Neural progenitor cell (in vitro differentiated cells): Measurements from ENCODE around the gene TEX26. TPM values are rescaled to one million over a fixed set of nuclear protein-coding genes. Genes with fewer than 3 reads are reported as not detected.
A peak's percentile ranks its signal among the peaks of the same experiment; 100 is the strongest.

Experiments used
- DNase-seq: peaks from one replicate; pipeline ENCODE4 v3.0.0-alpha.2; 2016; ENCODE audit warnings: low spot score
- H2AFZ ChIP-seq: fragments of 200-600 bp; sonication (generic); replicated peaks from 2 replicates; pipeline ENCODE4 v1.6.1; 2016; ENCODE audit warnings: antibody characterized with exemption
- H3F3A ChIP-seq: fragments of 200-600 bp; sonication (generic); 2 replicates; pipeline ENCODE4 v1.6.1; 2016; ENCODE audit warnings: antibody characterized with exemption, low read depth
- H3K27ac ChIP-seq: fragments of 200-600 bp; sonication (generic); 2 replicates; pipeline ENCODE4 v1.5.1; 2016; ENCODE audit warnings: mild to moderate bottlenecking
- H3K27me3 ChIP-seq: fragments of 200-600 bp; sonication (generic); 2 replicates; pipeline ENCODE4 v1.6.1; 2016; ENCODE audit warnings: mild to moderate bottlenecking, moderate library complexity
- H3K36me3 ChIP-seq: fragments of 200-600 bp; sonication (generic); 2 replicates; pipeline ENCODE4 v1.5.1; 2016
- H3K4me1 ChIP-seq: fragments of 200-600 bp; sonication (generic); 2 replicates; pipeline ENCODE4 v1.6.1; 2016; ENCODE audit warnings: mixed run types
- H3K4me2 ChIP-seq: fragments of 200-600 bp; sonication (generic); 2 replicates; pipeline ENCODE4 v1.6.1; 2016
- H3K4me3 ChIP-seq: fragments of 200-600 bp; sonication (generic); 2 replicates; pipeline ENCODE4 v1.5.1; 2016
- H3K79me2 ChIP-seq: fragments of 200-600 bp; sonication (generic); 2 replicates; pipeline ENCODE4 v1.6.1; 2016; ENCODE audit warnings: low read depth
- H3K9ac ChIP-seq: fragments of 200-600 bp; sonication (generic); 2 replicates; pipeline ENCODE4 v1.6.1; 2016
- H3K9me3 ChIP-seq: fragments of 200-600 bp; sonication (generic); 2 replicates; pipeline ENCODE4 v1.5.1; 2016; ENCODE audit warnings: low read depth
- H4K20me1 ChIP-seq: fragments of 200-600 bp; sonication (generic); 2 replicates; pipeline ENCODE4 v1.6.1; 2016; ENCODE audit warnings: low read depth
- H3K27ac Mint-ChIP-seq: 3 replicates; pipeline ENCODE4 v1.8.0; 2021; ENCODE audit warnings: mixed read lengths
- H3K27me3 Mint-ChIP-seq: 2 replicates; pipeline ENCODE4 v1.8.0; 2022; ENCODE audit warnings: low read depth, mild to moderate bottlenecking, inconsistent platforms, moderate library complexity, mixed read lengths; ENCODE audit not compliant: insufficient read depth
- H3K36me3 Mint-ChIP-seq: 3 replicates; pipeline ENCODE4 v1.8.0; 2021; ENCODE audit warnings: mixed read lengths
- H3K4me1 Mint-ChIP-seq: 3 replicates; pipeline ENCODE4 v1.8.0; 2021; ENCODE audit warnings: mixed read lengths
- H3K4me3 Mint-ChIP-seq: 3 replicates; pipeline ENCODE4 v1.8.0; 2021; ENCODE audit warnings: mild to moderate bottlenecking, moderate library complexity, mixed read lengths
- H3K9me3 Mint-ChIP-seq: 3 replicates; pipeline ENCODE4 v1.8.0; 2020; ENCODE audit warnings: mixed read lengths
- EZH2 ChIP-seq: fragments of 200-600 bp; sonication (generic); IDR thresholded peaks from 2 replicates; pipeline ENCODE4 v1.6.1; 2017; ENCODE audit warnings: antibody characterized with exemption, mild to moderate bottlenecking, moderate library complexity
- EZH2phosphoT487 ChIP-seq: fragments of 200-600 bp; sonication (generic); IDR thresholded peaks from 2 replicates; pipeline ENCODE4 v1.6.1; 2017; ENCODE audit warnings: antibody characterized with exemption
- total RNA-seq: library from RNA; depleted of rRNA; stranded (reverse); fragments of >200 nt; gene quantifications from 2 replicates; pipeline ENCODE4 v1.2.3, GENCODE V29; 2015; ENCODE audit warnings: low replicate concordance
- TF ChIP-seq, protein P1 (sequence below): fragments of 200-600 bp; sonication (generic); IDR thresholded peaks from 2 replicates; pipeline ENCODE4 v1.5.1; 2017; ENCODE audit warnings: antibody characterized with exemption, mild to moderate bottlenecking

TEX26 gene
- total RNA-seq, 1 donor from 2014 or later, result not detected

DNA sequence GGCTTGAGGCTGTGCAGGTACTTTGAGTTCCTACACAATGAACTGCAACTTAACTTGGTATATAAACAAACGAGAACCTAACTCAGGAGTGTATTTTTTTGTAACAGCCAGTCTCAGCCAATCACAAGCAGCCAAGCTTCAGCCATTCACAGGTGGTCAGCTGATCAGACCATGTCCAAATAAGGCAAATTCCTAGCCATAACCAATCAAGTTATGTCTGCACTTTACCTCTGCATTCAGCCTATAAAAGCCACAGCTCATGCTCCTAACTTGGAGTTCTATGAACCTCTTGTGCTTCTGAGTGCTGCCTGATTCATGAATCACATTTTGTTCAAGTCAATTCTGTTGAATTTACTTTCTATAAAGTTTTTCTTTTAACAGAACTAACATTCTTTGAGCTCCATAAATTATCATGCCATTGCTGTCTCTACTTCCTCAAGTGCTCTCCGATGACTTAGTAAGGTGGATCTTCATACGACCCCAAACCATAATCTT lies 43.2 kb upstream of the TEX26 start:
- H3K4me3 ChIP-seq, result no peak overlapping the region
- no peaks in the 10 kb centered on the region for H3K27me3 ChIP-seq
- H4K20me1 ChIP-seq, result no peaks in the 10 kb centered on the region
- Mint-ChIP-seq H3K9me3 (peaks cover 7% of the 10 kb centered on the region), H3K4me3 (no peak overlapping the region), H3K27me3 (peaks cover 2% of the 10 kb centered on the region), H3K27ac (no peak overlapping the region), H3K4me1 (peaks cover 5% of the 10 kb centered on the region), H3K36me3 (peaks cover 1% of the 10 kb centered on the region)
- no peak overlapping the region for H3K9ac ChIP-seq
- H3K4me2 ChIP-seq, result no peak overlapping the region
- TF ChIP-seq EZH2phosphoT487, result no peak
- TF ChIP-seq, protein P1, sequence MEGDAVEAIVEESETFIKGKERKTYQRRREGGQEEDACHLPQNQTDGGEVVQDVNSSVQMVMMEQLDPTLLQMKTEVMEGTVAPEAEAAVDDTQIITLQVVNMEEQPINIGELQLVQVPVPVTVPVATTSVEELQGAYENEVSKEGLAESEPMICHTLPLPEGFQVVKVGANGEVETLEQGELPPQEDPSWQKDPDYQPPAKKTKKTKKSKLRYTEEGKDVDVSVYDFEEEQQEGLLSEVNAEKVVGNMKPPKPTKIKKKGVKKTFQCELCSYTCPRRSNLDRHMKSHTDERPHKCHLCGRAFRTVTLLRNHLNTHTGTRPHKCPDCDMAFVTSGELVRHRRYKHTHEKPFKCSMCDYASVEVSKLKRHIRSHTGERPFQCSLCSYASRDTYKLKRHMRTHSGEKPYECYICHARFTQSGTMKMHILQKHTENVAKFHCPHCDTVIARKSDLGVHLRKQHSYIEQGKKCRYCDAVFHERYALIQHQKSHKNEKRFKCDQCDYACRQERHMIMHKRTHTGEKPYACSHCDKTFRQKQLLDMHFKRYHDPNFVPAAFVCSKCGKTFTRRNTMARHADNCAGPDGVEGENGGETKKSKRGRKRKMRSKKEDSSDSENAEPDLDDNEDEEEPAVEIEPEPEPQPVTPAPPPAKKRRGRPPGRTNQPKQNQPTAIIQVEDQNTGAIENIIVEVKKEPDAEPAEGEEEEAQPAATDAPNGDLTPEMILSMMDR, result no peak
- no peak for TF ChIP-seq EZH2
- DNase-seq, result no peak
- H3K36me3 ChIP-seq, result no peaks in the 10 kb centered on the region
- H3K27ac ChIP-seq, result no peak overlapping the region
- no peak overlapping the region for H2AFZ ChIP-seq
- H3K4me1 ChIP-seq, result no peaks in the 10 kb centered on the region
- H3K79me2 ChIP-seq, result no peaks in the 10 kb centered on the region
- no peaks in the 10 kb centered on the region for H3K9me3 ChIP-seq
- H3F3A ChIP-seq, result no peaks in the 10 kb centered on the region

GRCh38 chr13:30892966-30893365 lies 39.5 kb upstream of the TEX26 start:
- Mint-ChIP-seq H3K27me3 (no peaks in the 10 kb centered on the region), H3K36me3 (peaks cover 1% of the 10 kb centered on the region), H3K9me3 (peaks cover 2% of the 10 kb centered on the region), H3K4me1 (peaks cover 14% of the 10 kb centered on the region), H3K4me3 (no peak overlapping the region), H3K27ac (no peak overlapping the region)
- Histone ChIP-seq H3K4me3 (no peak overlapping the region), H2AFZ (no peak overlapping the region), H3K27ac (no peak overlapping the region), H3K4me2 (no peak overlapping the region), H3K4me1 (peaks cover 9% of the 10 kb centered on the region), H4K20me1 (no peaks in the 10 kb centered on the region), H3K79me2 (no peaks in the 10 kb centered on the region), H3K27me3 (no peaks in the 10 kb centered on the region), H3K9me3 (no peaks in the 10 kb centered on the region), H3K36me3 (no peaks in the 10 kb centered on the region), H3K9ac (no peak overlapping the region), H3F3A (peaks cover 8% of the 10 kb centered on the region)
- DNase-seq, result peak; percentile 74
- TF ChIP-seq, protein P1, result peak; percentile 80
- no peak for TF ChIP-seq EZH2phosphoT487

DNA sequence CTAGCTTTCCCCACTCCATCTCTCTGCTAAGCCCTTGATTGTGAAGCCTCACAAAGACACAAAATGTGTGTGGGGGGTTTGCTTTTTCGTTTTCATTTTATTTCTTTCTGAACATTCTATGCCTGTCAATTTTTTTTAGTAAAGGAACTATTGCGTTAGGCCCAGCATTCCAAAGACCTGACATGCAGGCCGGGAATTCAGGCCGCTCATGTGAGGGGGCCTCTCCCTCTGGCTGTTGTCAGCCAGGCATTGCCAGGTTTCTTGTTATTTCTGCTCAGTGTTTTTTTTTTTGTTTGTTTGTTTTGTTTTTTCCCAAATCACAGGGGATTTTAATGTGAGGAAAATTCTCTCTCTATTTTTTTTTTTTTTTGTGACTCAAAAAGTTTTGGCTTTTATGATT lies 36.7 kb upstream of the TEX26 start:
- H3K36me3 Mint-ChIP-seq, result no peaks in the 10 kb centered on the region
- H3K27me3 Mint-ChIP-seq, result peaks cover 8% of the 10 kb centered on the region
- Histone ChIP-seq H3K9ac (no peak overlapping the region), H4K20me1 (no peaks in the 10 kb centered on the region), H3K36me3 (no peaks in the 10 kb centered on the region), H3K4me3 (no peak overlapping the region), H3K4me1 (peaks cover 9% of the 10 kb centered on the region), H3K27me3 (no peaks in the 10 kb centered on the region), H3K9me3 (no peaks in the 10 kb centered on the region), H2AFZ (peak overlapping the region; percentile 53), H3F3A (peaks cover 8% of the 10 kb centered on the region), H3K27ac (no peak overlapping the region), H3K4me2 (peak overlapping the region; percentile 2), H3K79me2 (no peaks in the 10 kb centered on the region)
- TF ChIP-seq EZH2phosphoT487 (no peak), EZH2 (no peak)
- TF ChIP-seq, protein P1, result no peak
- peaks cover 34% of the 10 kb centered on the region for H3K4me1 Mint-ChIP-seq
- peak overlapping the region; percentile 86 for H3K27ac Mint-ChIP-seq
- H3K4me3 Mint-ChIP-seq, result no peak overlapping the region
- peak; percentile 22 for DNase-seq
- H3K9me3 Mint-ChIP-seq, result peaks cover 2% of the 10 kb centered on the region
